EH (cell line): Measurements from ENCODE around the gene MCM7.

ENCODE experiments used
- DNase-seq: peaks from one replicate; pipeline ENCODE4 v3.0.0-alpha.2; 2015; ENCODE audit warnings: low read depth

The MCM7 gene

DNA sequence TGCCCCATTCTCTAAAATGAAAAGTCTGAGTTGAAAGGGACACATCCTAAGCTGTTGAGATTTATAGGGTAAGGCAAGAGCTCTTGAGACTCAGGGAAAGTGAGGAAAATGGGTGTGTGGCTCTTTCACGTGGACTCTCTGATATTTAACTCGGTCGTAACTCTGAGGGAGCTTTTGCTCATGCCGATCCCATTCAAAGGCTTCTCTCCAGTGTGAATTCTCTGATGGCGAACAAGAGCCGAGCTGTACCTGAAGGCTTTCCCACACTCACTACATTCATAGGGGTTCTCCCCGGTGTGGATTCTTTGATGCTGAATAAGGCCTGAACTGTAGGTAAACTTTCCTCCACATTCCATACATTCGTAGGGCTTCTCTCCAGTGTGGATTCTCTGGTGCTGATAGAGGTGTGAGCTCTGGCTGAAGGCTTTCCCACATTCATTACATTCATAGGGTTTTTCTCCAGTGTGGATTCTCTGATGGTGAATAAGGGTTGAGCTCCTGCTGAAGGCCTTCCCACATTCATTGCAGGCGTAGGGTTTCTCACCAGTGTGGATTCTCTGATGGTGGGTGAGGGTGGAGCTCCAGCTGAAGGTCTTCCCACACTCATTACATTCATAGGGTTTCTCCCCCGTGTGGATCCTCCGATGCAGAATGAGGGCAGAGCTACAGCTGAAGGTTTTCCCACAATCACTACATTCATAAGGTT, 30.0 kb downstream of the MCM7 start:
- DNase-seq, result no peak

DNA sequence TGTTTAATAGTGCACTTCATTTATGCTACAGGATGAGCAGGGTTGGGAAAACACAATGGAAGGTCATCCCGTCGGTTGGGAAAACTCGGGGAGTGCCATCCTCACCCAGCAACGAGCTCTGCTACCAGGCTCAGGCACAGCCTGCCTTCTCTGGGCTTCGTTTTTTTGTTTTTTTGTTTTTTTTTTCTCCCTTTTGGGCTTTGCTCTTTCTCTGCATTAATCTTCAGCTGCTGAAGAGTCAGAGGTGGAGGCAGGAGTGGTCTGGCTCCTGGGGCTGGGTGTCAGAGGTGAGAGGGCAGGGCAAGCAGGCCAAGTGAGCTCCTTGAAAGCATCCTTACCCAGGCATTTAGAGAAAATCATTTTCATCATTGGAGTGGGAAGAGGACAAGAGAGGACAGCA, 31.2 kb downstream of the MCM7 start:
- DNase-seq, result no peak

DNA sequence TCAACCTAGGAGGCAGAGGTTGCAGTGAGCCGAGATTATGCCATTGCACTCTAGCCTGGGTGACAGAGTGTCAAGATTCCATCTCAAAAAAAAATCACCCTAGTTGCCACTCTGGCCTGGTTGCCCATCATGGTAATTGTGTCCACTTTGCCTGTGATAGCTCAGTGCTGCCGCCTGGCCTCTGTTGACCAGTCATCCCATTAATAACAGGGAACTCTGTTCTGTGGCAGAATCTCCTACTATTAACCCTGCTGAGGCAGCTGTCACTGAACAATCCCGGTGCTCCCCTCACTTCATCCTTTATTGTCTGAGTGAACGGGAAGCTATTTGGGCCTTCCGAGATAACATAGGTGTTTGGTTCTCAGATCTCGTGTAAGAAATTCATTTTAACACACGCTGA, 34.2 kb downstream of the MCM7 start:
- DNase-seq, result no peak

- DNase-seq, result peak; percentile 51
These were observed 35.6 kb downstream of the MCM7 start for GRCh38 chr7:100065452-100066186.

- DNase-seq, result no peak
These were observed 37.0 kb downstream of the MCM7 start for GRCh38 chr7:100064162-100064561.

GRCh38 chr7:100063376-100063775, 37.8 kb downstream of the MCM7 start:
- DNase-seq, result no peak

- no peak for DNase-seq
These were observed 39.5 kb downstream of the MCM7 start for GRCh38 chr7:100061518-100062193.

GRCh38 chr7:100059251-100059739, 41.9 kb downstream of the MCM7 start:
- DNase-seq, result no peak

GRCh38 chr7:100057006-100057405, 44.2 kb downstream of the MCM7 start:
- DNase-seq, result no peak

GRCh38 chr7:100053215-100053614, 48.0 kb downstream of the MCM7 start:
- DNase-seq, result peak; percentile 61

DNA sequence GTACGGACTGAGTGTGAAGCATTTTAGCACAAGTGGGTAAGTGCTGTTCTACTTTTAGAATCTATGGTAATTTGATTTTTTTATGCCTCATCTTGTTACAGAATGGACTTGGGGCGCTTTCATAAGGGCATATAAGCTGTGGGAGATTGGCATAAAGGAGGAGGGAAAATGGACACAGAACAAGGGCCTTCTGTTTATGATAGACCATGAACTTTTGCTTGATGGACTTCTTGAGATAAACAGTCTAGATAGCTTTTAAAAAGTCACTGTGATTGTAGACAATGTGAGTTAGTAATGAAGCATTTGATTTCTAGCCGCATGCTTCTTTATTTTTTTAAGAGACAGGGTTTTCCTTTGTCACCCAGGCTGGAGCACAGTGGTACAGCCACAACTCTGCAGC, 49.6 kb downstream of the MCM7 start:
- DNase-seq, result no peak

GRCh38 chr7:100049441-100050291, 51.5 kb downstream of the MCM7 start, which contains the start of gene ZSCAN21:
Gene ZSCAN21, plus strand, starts transcription at chr7:100049774. Its CDS starts 7,233 bp downstream, at chr7:100057007.
- DNase-seq, result peak; percentile 81

DNA sequence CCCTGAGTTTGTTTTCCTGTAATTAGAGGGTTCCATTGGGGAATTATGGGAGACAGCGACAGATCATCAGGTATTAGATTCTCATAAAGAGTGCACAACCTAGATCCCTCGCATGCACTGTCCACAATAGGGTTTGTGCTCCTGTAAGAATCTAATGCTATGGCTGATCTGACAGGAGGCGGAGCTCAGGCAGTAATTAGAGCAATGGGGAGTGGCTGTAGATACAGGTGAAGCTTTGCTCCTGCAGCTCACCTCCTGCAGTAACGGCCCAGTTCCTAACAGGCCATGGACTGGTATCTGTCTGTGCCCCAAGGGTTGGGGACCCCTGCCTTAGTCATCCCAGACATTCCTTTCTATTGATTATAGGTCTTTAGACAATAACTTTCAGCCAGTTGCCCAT, 52.5 kb downstream of the MCM7 start:
- no peak for DNase-seq

- DNase-seq, result no peak
These were observed 56.5 kb downstream of the MCM7 start for GRCh38 chr7:100044718-100045117.
